ENCODE measurements around the gene ANG.
"Not testable (repeated sequence)": the region's sequence is repeated elsewhere in the genome, so short reads cannot be mapped to it uniquely, and the experiment has no call there.

Gene ANG

DNA sequence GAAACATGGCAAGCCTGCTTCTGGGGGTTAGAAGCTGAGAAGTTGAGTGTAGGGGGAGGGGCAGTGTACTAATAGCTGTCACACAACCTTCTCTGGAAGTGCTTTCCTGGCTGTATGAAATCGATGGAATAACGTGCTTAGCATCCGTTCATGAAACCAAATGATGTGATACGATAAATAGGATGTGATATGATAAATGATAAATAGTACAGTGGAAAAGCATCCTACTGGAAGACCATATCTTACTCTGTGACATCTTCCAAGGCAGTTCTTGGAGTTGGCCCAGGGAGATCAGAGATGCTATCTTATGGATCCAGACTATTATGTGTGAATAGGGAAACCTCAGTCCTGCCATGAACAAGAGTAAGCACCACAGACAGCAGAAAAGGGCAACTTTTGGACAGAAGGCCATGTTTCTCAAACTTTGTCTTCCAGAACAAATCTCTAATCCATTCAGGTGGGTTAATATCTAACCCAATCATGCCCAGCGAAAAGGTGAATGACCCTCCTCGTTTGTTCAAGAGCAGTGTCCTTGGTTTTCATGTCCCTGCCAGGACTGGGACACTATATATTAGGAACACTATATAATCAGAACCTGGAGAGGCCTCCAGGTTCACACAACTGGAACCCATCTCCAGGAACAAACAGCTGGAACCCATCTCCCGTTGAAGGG is at the start of gene ANG:
Gene ANG, plus strand, starts transcription at position 598 of the 673 bp plus-strand sequence. CDS start 4,801 bp downstream, outside the sequence.
- DNase-seq (ENCODE audit: low read depth), result no peak

DNA sequence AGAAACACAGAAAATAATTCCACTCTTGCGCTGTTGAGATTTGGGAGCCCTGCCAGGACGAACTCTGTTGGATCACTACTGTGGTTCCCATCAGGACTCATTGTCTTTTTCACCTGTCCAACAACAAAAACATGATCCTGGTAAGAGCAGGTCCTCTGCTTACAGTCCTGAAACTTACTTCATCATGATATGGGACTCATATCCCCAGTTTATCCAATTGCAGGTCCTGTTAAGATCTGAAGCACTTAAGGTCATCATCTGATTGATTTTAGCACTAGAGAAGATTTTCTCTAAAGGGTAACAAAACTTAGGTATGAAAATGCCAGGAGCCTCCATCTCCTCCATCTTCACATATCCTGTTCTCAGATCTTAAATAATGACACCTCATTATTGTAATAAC is 47.0 kb upstream of the ANG start, which contains the start of gene OR6S1:
Gene OR6S1, minus strand, starts transcription at position 101 of the 400 bp plus-strand sequence. Its CDS starts 0 bp downstream, at position 101.
- no peak for DNase-seq (ENCODE audit: low read depth)

DNA sequence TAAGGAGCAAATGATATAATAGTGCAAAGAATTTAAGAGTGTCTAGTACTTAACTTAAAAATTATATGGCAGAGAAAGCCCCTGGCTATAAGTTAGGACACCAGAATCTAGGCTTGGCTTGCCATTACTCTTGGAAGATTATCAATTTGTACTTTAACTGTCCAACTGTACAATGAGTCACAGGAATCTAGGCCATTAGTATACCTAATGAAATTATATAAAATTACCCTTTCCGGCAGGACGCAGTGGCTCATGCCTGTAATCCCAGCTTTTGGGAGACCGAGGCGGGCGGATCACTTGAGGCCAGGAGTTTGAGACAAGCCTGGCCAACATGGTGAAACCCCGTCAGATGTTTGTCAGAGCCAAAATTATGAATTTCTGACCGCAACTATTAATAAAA is 46.4 kb upstream of the ANG start:
- DNase-seq (ENCODE audit: low read depth), result no peak

DNA sequence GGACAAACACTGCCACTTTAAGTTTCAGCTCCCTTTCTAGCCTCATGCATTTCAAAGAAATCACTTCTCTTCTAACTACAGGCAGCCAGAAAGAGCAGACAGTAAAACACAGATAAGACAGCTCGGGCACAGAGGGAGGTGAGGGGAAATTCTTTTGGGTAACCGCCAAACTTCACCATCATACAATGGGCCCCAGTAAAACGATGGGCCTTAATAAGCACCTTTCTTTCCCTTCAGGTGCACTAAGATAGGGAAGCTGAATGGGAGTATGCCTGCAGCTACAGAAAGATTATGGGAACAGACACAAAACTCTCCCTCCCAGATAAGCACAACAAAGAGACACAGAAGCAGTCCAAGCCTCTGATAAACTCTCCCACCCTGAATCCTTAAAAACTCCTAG is 45.8 kb upstream of the ANG start:
- DNase-seq (ENCODE audit: low read depth), result not testable (repeated sequence)

- no peak for DNase-seq (ENCODE audit: low read depth)
Measured at GRCh38 chr14:20644520-20644919, 44.0 kb upstream of the ANG start.

DNA sequence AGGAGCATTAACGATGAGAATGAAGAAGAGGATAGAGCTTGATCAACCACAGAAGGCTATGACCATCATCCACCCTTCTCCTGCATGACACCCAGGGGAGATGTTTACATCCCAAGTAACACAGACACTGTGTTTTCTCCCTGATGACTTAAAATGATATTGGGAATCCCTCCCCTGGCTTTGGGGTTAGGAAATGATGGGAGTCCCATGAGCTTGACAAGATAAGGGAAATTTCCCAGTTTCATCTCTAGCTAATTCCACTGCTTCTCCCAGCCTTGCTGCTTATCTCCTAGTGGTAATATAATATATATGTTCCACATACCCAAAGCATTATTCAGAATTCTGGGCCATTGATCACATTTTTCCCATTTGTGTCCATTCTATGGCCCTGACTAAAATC is 43.1 kb upstream of the ANG start:
- no peak for DNase-seq (ENCODE audit: low read depth)

- peak; percentile 43 for DNase-seq (ENCODE audit: low read depth)
Measured at GRCh38 chr14:20652996-20653975, 35.3 kb upstream of the ANG start.

DNA sequence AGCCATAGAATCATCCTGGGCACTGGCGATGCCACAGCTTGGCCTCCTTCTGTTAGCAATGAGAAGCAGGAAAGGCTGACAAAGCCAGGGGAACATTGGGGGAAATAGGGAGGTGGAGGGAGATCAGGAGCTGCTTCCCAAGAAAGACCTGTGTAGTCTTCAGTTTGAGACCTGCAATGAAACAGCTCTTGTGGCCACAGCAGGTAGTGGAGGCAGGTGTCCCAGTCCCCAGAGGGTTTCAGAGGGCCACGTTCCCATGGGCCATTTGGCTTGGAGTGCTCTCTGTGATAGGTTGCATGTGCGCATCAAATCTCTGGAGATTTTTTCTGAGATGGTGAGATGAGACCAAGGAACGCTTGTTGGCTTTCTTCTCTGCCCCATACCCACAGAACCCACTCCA is 32.7 kb upstream of the ANG start:
- no peak for DNase-seq (ENCODE audit: low read depth)

- DNase-seq (ENCODE audit: low read depth), result no peak
Measured at GRCh38 chr14:20656274-20656673, 32.3 kb upstream of the ANG start.

DNA sequence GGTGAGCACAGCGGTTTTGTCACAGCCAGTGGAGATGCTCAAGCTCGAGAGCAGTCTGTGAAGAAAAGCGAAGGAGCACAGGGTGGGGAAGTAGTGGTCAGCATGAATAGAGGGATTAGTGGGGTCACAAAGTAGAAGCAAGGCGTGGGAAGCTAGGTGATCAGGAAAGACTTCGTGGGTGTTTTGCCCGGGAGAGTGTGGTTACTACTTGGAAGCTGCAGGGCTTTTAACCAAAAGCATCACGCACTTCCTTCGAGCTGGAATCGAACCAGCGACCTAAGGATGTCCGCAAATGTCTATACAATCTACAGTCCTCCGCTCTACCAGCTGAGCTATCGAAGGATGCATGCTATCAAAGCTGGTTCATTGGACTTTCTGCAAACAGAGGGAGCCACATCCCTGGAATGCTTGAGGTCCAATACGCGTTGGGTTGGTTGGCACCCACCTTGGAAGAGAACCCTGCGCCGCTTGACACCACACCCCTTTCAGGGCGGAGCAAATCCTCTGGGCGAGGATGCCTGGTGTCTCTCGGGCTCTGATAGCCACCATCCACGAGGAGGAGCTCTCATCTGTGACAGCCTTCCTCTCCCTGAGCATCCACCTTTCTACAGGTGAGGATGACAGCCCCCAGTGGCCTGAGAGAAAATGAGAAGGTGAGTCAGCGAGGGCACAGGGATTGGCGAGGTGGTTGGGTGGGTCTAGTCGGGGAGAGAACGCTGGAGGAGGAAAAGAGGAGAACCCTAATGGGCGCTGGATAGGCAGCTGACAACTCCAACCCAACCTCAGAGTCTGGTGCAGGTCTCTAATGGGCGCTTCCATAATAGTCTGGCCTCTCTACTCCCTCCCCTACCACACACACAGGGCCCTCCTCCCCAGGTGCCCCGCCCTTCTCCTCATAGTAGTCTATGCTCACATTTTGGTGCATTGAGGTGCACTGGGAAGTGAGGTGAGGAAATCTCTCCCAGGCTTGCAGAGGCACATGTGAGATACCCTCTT is 31.1 kb upstream of the ANG start:
- no peak for DNase-seq (ENCODE audit: low read depth)

DNA sequence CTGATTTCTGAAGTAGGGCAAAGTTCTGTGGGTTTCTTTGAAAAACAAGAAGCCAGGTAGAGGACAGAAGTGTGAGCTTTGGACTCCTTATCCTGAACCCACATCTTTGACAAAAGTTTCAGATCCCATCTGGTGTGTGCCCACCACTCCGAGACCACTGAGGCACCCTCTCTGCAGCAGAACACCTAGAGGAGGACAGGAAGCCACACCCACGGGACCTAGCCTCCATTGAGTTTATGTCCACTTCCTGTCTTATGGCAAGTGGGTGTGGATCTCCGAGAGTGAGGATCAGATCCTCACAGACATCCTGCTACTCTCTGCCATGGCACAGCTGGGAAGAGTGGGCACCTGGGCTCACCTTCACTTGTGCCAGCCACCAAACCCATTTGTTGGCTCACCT is 30.3 kb upstream of the ANG start:
- DNase-seq (ENCODE audit: low read depth), result no peak

DNA sequence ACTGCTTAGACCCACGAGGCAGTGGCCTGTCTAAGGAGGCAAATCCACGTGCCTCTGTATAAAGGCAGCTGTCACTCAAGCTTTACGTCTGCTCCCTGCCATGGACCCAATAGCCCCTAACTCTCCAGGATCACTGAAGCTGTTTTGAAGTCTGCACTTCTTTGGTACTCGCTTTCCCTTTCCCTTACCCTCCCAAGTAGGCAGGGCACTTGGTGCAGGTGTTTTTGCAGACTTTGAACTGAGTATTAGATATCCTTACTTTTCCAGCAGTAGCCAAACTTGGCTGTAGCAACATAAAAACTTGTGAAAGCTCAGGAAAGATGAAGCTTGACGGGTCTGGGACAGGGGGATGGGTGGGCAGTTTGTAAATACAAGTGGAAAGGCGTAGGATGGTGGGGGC is 29.2 kb upstream of the ANG start:
- no peak for DNase-seq (ENCODE audit: low read depth)

- DNase-seq (ENCODE audit: low read depth), result no peak
Measured at GRCh38 chr14:20659813-20660395, 28.7 kb upstream of the ANG start.

DNA sequence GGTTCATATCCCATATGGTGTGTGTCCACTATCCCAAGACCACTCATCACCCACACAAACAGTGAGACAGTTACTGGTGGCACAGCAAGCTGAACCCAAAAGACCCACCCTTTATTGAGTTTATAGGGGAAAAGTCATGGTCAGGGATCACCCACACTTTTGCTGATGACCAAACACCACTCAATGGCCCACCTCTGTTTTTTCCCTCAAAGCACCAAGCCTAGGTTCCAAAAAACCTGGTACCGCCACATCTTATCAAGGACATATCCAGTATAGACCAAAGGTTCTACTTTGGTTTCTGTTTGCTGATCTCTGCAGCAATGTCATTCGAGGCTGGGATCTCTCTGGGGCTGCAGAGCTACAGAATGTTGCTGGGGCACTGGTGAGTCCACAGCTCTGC is 27.4 kb upstream of the ANG start:
- DNase-seq (ENCODE audit: low read depth), result no peak

DNA sequence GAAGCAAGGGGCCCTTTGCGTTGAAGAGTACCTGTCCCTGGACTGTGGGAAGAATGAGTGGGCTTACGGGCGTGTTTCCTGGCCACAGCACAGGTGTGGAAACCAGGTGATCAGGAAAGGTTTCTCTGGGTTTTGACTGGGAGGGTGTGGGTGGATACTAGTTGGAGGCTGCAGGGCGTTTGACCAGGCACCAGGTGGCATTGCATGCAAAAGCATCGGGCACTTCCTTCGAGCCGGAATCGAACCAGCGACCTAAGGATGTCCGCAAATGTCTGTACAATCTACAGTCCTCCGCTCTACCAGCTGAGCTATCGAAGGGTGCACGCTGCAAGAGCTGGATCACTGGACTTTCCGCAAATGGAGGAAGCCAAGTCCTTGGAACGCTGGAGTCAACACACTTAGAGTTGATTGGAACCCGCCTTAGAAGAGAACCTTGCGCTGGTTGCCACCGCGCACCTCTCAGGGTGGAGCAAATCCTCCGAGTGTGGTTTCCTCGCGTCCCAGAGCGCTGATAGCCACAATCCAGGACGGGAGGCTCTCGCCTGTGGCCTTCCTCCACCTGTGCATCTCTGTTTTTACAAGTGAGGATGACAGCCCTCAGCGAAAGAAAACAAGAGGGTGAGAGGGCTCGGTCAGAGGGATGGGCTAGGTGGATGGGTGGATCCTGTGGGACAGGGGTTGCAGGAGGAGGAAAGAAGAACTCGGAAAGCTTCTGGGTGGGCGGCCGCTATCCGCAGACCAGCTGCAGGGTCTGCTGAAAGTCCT is 25.4 kb upstream of the ANG start:
- DNase-seq (ENCODE audit: low read depth), result peak; percentile 69

DNA sequence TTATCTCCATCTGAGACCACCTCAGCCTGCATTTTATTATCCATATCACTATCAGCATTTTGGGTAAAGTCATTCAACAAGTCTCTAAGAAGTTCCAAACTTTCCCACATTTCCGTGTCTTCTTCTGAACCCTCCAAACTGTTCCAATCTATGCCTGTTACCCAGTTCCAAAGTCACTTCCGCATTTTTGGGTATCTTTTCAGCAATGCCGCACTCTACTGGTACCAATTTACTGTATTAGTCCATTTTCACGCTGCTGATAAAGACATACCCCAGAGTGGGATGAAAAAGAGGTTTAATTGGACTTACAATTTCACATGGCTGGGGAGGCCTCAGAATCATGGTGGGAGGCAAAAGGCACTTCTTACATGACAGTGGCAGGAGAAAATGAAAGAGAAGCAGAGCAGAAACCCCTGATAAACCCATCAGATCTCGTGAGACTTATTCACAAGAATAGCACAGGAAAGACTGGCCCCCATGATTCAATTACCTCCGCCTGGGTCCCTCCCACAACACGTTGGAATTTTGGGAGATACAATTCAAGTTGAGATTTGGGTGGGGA is 22.1 kb upstream of the ANG start:
- DNase-seq (ENCODE audit: low read depth), result not testable (repeated sequence)

- DNase-seq (ENCODE audit: low read depth), result no peak
Measured at GRCh38 chr14:20667957-20668356, 20.6 kb upstream of the ANG start.

DNA sequence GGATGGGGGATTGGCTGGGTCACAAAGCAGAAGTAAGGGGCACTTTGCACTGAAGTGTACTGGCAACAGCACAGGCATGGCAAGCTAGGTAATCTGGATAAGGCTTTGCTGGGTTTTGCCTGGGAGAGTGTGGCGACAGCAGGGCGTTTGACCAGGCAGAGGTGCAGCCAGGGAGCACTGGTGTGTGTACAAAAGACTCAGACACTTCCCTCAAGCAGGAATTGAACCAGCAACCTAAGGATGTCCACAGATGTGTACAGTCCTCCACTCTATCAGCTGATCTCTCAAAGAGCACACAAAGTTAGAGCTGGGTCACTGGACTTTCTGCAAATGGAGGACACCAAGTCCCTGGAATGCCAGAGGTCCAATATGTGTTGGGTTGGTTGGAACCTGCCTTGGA is 19.6 kb upstream of the ANG start:
- DNase-seq (ENCODE audit: low read depth), result no peak

DNA sequence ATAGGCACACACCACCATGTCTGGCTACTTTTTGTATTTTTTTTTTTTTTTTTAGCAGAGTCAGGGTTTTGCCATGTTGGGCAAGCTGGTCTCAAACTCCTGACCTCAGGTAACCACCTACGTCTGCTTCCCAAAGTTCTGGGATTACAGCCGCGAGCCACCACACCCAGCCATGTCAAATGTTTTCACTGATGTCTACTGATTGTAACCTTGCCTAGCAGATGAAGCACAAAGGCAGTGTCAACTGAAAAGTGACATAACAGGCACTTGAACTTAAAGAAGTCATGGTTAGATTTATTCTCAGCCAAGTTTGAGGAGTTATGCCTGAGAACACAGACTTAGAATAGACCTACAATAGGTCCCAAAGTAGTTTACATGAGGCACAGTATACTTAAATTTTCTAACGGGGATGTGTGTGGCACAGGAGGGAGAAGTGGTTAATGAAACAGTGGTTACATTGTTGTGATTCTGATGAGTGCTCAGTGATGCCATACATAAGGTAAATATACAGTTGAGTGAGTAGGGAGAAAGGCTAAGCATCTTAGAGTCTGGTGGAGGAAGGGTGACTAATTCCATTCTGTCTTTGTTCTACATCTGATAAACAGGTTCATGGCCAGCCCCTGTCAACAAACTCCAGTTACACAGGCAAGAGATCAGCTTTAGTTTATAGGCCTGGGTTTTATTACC is 16.8 kb upstream of the ANG start:
- no peak for DNase-seq (ENCODE audit: low read depth)

GRCh38 chr14:20675669-20676068 is 12.9 kb upstream of the ANG start:
- no peak for DNase-seq (ENCODE audit: low read depth)
